HG02970 (cell line): Measurements from ENCODE around the gene SHISA9.

Experiments used
- ATAC-seq: cut with Tn5 transposase; IDR thresholded peaks from one replicate; pipeline ENCODE4 v1.9.1; 2021; ENCODE audit warnings: mild to moderate bottlenecking, moderate library complexity, moderate number of reproducible peaks; ENCODE audit not compliant: unreplicated experiment, low FRiP score

SHISA9 gene

GRCh38 chr16:13106464-13106863, 205.1 kb downstream of the SHISA9 start:
- no peak for ATAC-seq

- ATAC-seq: no peak
Measured at GRCh38 chr16:13108126-13108525, 206.7 kb downstream of the SHISA9 start.

- ATAC-seq: no peak
Measured at GRCh38 chr16:13109171-13109570, 207.8 kb downstream of the SHISA9 start.

- ATAC-seq: no peak
Measured at GRCh38 chr16:13110124-13110796, 208.9 kb downstream of the SHISA9 start.

- ATAC-seq: no peak
Measured at GRCh38 chr16:13111747-13112146, 210.3 kb downstream of the SHISA9 start.

- ATAC-seq: no peak
Measured at GRCh38 chr16:13113741-13114140, 212.3 kb downstream of the SHISA9 start.

- ATAC-seq: no peak
Measured at GRCh38 chr16:13118091-13118490, 216.7 kb downstream of the SHISA9 start.

GRCh38 chr16:13120091-13120490, 218.7 kb downstream of the SHISA9 start:
- ATAC-seq: no peak

GRCh38 chr16:13120557-13120956, 219.2 kb downstream of the SHISA9 start:
- no peak for ATAC-seq

- ATAC-seq: no peak
Measured at GRCh38 chr16:13123991-13124390, 222.6 kb downstream of the SHISA9 start.

GRCh38 chr16:13127144-13127543, 225.7 kb downstream of the SHISA9 start:
- no peak for ATAC-seq

GRCh38 chr16:13130586-13130985, 229.2 kb downstream of the SHISA9 start:
- ATAC-seq: no peak

GRCh38 chr16:13134836-13135235, 233.4 kb downstream of the SHISA9 start:
- ATAC-seq: no peak

GRCh38 chr16:13136901-13137300, 235.5 kb downstream of the SHISA9 start:
- no peak for ATAC-seq

GRCh38 chr16:13138528-13138927, 237.1 kb downstream of the SHISA9 start:
- no peak for ATAC-seq

- no peak for ATAC-seq
Measured at GRCh38 chr16:13139661-13140241, 238.4 kb downstream of the SHISA9 start.

GRCh38 chr16:13143551-13143950, 242.2 kb downstream of the SHISA9 start:
- no peak for ATAC-seq

- no peak for ATAC-seq
Measured at GRCh38 chr16:13146829-13147228, 245.4 kb downstream of the SHISA9 start.

- ATAC-seq: no peak
Measured at GRCh38 chr16:13148294-13148693, 246.9 kb downstream of the SHISA9 start.

- no peak for ATAC-seq
Measured at GRCh38 chr16:13148836-13149235, 247.4 kb downstream of the SHISA9 start.

GRCh38 chr16:13150181-13150885, 248.9 kb downstream of the SHISA9 start:
- ATAC-seq: no peak

GRCh38 chr16:13153696-13154095, 252.3 kb downstream of the SHISA9 start:
- no peak for ATAC-seq
